PC-3 (cell line): Measurements from ENCODE around the gene CD180. TPM values are rescaled to one million over a fixed set of nuclear protein-coding genes. Genes with fewer than 3 reads are reported as not detected.

Source experiments
- ATAC-seq: fragments of 200-7000 bp; cut with Tn5 transposase; 2 replicates; pipeline ENCODE4 v1.9.1; 2020; ENCODE audit warnings: mild to moderate bottlenecking, moderate library complexity
- BruUV-seq: library from RNA; stranded (reverse); fragments of 400-500 nt; replicated peaks from 2 replicates; lab custom pipeline; 2021; lab: Mats Ljungman, UMichigan
- CTCF ChIA-PET: fragments of 300-600 bp; sonication (Branson Sonifier 250); formaldehyde crosslinking; loops from one replicate; lab custom pipeline; 2022; ENCODE audit warnings: antibody characterized with exemption; lab: Charles Lee
- POLR2A ChIA-PET: fragments of 300-600 bp; sonication (Branson Sonifier 250); formaldehyde crosslinking; loops from one replicate; lab custom pipeline; 2022; ENCODE audit warnings: antibody characterized with exemption; ENCODE audit not compliant: unreplicated experiment; lab: Charles Lee
- DNase-seq: peaks from one replicate; pipeline ENCODE4 v3.0.0-alpha.2; 2015
- H2AFZ ChIP-seq: fragments of 300-600 bp; sonication (generic); 2 replicates; pipeline ENCODE4 v1.6.0; 2016; ENCODE audit warnings: antibody characterized with exemption, low read length
- H3F3A ChIP-seq: fragments of 300-600 bp; sonication (generic); one replicate; pipeline ENCODE4 v1.6.0; 2017; ENCODE audit warnings: antibody characterized with exemption, low read length, control low read depth, mild to moderate bottlenecking; ENCODE audit not compliant: unreplicated experiment
- H3K27ac ChIP-seq: fragments of 300-600 bp; sonication (generic); 2 replicates; pipeline ENCODE4 v1.5.1; 2016; ENCODE audit warnings: mild to moderate bottlenecking, low read length
- H3K27me3 ChIP-seq: fragments of 300-600 bp; sonication (generic); 2 replicates; pipeline ENCODE4 v1.6.1; 2016; ENCODE audit warnings: low read length, mixed read lengths
- H3K36me3 ChIP-seq: fragments of 300-600 bp; sonication (generic); 2 replicates; pipeline ENCODE4 v1.6.1; 2016; ENCODE audit warnings: low read depth, mixed run types, low read length, mixed read lengths
- H3K4me1 ChIP-seq: fragments of 300-600 bp; sonication (generic); 2 replicates; pipeline ENCODE4 v1.5.1; 2016; ENCODE audit warnings: low read length; ENCODE audit not compliant: insufficient read depth
- H3K4me2 ChIP-seq: fragments of 300-600 bp; sonication (generic); 2 replicates; pipeline ENCODE4 v1.6.0; 2016; ENCODE audit warnings: low read length
- H3K4me3 ChIP-seq: fragments of 300-600 bp; sonication (generic); 2 replicates; pipeline ENCODE4 v1.5.1; 2016; ENCODE audit warnings: mild to moderate bottlenecking, low read length, mixed read lengths
- H3K79me2 ChIP-seq: fragments of 300-600 bp; sonication (generic); 2 replicates; pipeline ENCODE4 v1.6.1; 2017; ENCODE audit warnings: low read length, mixed read lengths
- H3K9ac ChIP-seq: fragments of 300-600 bp; sonication (generic); 2 replicates; pipeline ENCODE4 v1.6.0; 2016; ENCODE audit warnings: mild to moderate bottlenecking, low read length
- H3K9me2 ChIP-seq: fragments of 300-600 bp; sonication (generic); replicated peaks from 2 replicates; pipeline ENCODE4 v1.6.1; 2016; ENCODE audit warnings: mixed run types, low read length, mixed read lengths
- H3K9me3 ChIP-seq: fragments of 300-600 bp; sonication (generic); 2 replicates; pipeline ENCODE4 v1.6.1; 2016; ENCODE audit warnings: low read length, mixed read lengths
- H4K20me1 ChIP-seq: fragments of 300-600 bp; sonication (generic); 2 replicates; pipeline ENCODE4 v1.6.1; 2016; ENCODE audit warnings: low read length, mixed read lengths
- EZH2 ChIP-seq: fragments of 300-600 bp; sonication (generic); IDR thresholded peaks from one replicate; pipeline ENCODE4 v1.6.1; 2017; ENCODE audit warnings: antibody characterized with exemption, mild to moderate bottlenecking, low read length; ENCODE audit not compliant: unreplicated experiment
- EZH2phosphoT487 ChIP-seq: fragments of 300-600 bp; sonication (generic); IDR thresholded peaks from 2 replicates; pipeline ENCODE4 v1.6.1; 2018; ENCODE audit warnings: mild to moderate bottlenecking, antibody characterized with exemption, low read length, borderline replicate concordance
- intact Hi-C: fragments of 100-400 bp; cut with micrococcal nuclease; formaldehyde crosslinking; loops from 2 replicates; pipeline ENCODE4 v1.9.0; 2023
- total RNA-seq: library from RNA; depleted of rRNA; stranded (reverse); fragments of >200 nt; gene quantifications from 2 replicates; pipeline ENCODE4 v1.2.3, GENCODE V29; 2014
- TF ChIP-seq, protein P1 (sequence below): fragments of 300-600 bp; sonication (generic); conservative IDR thresholded peaks from 2 replicates; pipeline ENCODE4 v1.5.1; 2017; ENCODE audit warnings: antibody characterized with exemption, low read depth, mild to moderate bottlenecking, low read length

CD180 gene
- total RNA-seq, 1 experiment from 2014 or later, result not detected

DNA sequence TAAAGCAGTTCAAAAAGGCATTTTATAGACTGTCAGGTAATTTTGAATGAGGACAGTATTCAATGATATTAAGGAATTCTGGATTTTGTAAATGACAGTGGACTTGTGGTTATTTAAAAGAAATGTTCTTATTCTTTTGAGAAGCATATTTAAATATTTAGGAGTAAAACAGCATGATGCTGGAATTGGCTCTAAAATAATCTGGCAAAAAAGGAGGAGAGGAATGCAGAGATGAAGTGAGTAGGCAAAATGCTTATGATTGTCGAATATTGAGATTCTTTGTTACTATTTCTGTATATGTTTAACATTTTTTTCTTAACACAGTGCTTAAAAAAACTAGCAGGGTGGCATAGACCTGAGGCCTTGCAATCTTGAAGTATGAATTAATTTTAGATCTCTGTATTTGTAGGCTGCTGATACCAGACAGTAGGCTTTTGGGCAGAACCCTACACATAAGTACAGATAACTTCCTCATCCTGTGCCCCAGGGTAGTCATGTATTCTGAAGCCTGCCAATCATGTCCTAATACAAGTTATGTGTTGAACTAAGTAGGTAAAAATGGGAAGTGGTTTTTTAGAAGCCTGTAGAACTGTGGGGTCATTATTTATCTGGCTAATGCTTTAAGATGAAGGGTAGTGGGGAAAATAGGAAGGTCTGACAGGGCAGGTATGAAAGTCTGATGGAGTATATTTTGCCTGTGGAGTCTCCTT is 9.4 kb downstream of the CD180 start:
- intact Hi-C loops, result no loop called here

DNA sequence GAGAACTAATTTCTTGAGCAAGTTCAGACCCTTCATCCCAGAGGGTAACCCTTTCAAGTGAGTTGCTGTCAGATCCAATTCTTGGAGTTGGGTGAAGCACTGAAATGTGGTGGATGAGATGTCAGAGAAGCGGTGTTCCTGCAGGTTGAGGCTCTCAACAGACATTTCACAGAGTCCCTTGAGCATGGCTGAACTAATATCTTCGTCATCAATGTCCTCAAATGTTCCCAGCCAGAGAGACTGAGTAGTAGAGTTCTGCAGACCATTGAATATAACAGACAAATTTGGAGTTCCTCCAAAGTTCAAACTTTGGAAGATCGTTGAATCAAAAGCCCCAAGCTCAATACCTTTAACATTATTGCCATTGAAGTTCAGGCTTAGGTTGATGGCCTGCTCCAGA is 12.7 kb downstream of the CD180 start:
- Histone ChIP-seq H3F3A (no peaks in the 10 kb centered on the region), H3K9me3 (no peaks in the 10 kb centered on the region), H3K36me3 (no peaks in the 10 kb centered on the region), H3K9me2 (no peaks in the 10 kb centered on the region), H3K4me1 (no peaks in the 10 kb centered on the region), H2AFZ (no peak overlapping the region), H3K9ac (no peak overlapping the region), H4K20me1 (no peaks in the 10 kb centered on the region), H3K4me2 (no peak overlapping the region), H3K27me3 (no peaks in the 10 kb centered on the region), H3K27ac (no peak overlapping the region), H3K4me3 (no peak overlapping the region), H3K79me2 (no peaks in the 10 kb centered on the region)
- ChIA-PET POLR2A (no interaction called here), CTCF (no interaction called here)
- no TSS peak for BruUV-seq
- DNase-seq (no peak), ATAC-seq (no peak)
- TF ChIP-seq EZH2 (no peak), EZH2phosphoT487 (no peak)
- TF ChIP-seq, protein P1, sequence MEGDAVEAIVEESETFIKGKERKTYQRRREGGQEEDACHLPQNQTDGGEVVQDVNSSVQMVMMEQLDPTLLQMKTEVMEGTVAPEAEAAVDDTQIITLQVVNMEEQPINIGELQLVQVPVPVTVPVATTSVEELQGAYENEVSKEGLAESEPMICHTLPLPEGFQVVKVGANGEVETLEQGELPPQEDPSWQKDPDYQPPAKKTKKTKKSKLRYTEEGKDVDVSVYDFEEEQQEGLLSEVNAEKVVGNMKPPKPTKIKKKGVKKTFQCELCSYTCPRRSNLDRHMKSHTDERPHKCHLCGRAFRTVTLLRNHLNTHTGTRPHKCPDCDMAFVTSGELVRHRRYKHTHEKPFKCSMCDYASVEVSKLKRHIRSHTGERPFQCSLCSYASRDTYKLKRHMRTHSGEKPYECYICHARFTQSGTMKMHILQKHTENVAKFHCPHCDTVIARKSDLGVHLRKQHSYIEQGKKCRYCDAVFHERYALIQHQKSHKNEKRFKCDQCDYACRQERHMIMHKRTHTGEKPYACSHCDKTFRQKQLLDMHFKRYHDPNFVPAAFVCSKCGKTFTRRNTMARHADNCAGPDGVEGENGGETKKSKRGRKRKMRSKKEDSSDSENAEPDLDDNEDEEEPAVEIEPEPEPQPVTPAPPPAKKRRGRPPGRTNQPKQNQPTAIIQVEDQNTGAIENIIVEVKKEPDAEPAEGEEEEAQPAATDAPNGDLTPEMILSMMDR, result no peak
- intact Hi-C loops, result no loop called here

More for the DNA sequence above, 9.4 kb downstream of the CD180 start:
- Histone ChIP-seq H3K27me3 (no peaks in the 10 kb centered on the region), H3F3A (no peaks in the 10 kb centered on the region), H3K4me1 (no peaks in the 10 kb centered on the region), H4K20me1 (no peaks in the 10 kb centered on the region), H3K9me3 (no peaks in the 10 kb centered on the region), H3K4me2 (no peak overlapping the region), H3K4me3 (no peak overlapping the region), H3K79me2 (no peaks in the 10 kb centered on the region), H3K36me3 (no peaks in the 10 kb centered on the region), H3K27ac (no peak overlapping the region), H3K9me2 (no peaks in the 10 kb centered on the region), H3K9ac (no peak overlapping the region), H2AFZ (no peak overlapping the region)
- DNase-seq, result no peak
- CTCF ChIA-PET, result no interaction called here
- POLR2A ChIA-PET, result no interaction called here
- BruUV-seq, result no TSS peak
- ATAC-seq, result no peak
- TF ChIP-seq, protein P1, result no peak
- TF ChIP-seq EZH2 (no peak), EZH2phosphoT487 (no peak)

DNA sequence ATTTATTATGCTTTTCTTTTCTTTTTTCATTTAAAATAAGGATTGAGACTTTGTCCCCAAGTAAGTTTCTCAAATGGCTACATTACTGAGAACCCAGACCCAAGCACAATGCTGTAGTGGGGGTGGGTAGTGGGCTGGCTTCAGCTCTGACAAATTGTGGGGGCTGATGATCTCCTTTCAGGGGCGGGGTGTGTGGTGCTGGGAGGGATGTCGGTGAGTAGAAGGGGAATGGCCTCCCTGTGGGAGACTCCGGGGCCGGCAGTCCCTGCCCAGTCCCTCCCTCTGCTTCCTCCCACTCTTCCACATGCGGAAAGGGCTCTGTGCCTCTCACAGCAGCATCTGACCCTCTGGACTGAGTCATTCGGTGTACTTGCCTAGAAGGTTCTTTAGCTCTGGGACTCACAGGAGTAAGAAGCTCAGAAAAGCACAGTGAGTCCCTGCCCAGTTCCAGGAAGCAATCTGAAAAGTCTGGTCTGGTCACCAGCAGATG is 14.3 kb downstream of the CD180 start:
- Histone ChIP-seq H3K36me3 (no peaks in the 10 kb centered on the region), H3K4me1 (0 out of 2 replicates have a peak, but pooled peaks cover 4% of the 10 kb centered on the region), H4K20me1 (no peaks in the 10 kb centered on the region), H3K79me2 (no peaks in the 10 kb centered on the region), H3K27me3 (no peaks in the 10 kb centered on the region), H3K4me2 (no peak overlapping the region), H3K9me3 (peaks cover under 1% of the 10 kb centered on the region; the same call in 1 of the 2 replicates), H3F3A (no peaks in the 10 kb centered on the region), H2AFZ (no peak overlapping the region), H3K9me2 (no peaks in the 10 kb centered on the region), H3K27ac (no peak overlapping the region), H3K9ac (no peak overlapping the region), H3K4me3 (no peak overlapping the region)
- no TSS peak for BruUV-seq
- CTCF ChIA-PET, result no interaction called here
- ATAC-seq, result no peak
- no peak for DNase-seq
- intact Hi-C loops, result no loop called here
- no peak for TF ChIP-seq EZH2phosphoT487
- no peak for TF ChIP-seq EZH2
- TF ChIP-seq, protein P1, result no peak
- POLR2A ChIA-PET, result interaction anchor here (0.6 kb wide), 1 partner anchor 303 kb away, joined by 7 read pairs; no protein-coding TSS in a partner anchor
